Ureter (tissue), 1 donor: ENCODE measurements around the gene METTL26. TPM values are rescaled to one million over a fixed set of nuclear protein-coding genes. Genes with fewer than 3 reads are reported as not detected.

ENCODE experiments used
- DNase-seq: peaks from one replicate; pipeline ENCODE4 v3.0.0-alpha.2; 2020; ENCODE audit warnings: low spot score
- total RNA-seq: library from RNA; stranded (reverse); gene quantifications from one replicate; pipeline ENCODE4 v1.2.4, GENCODE V29; 2023
- donor health status: DM: yes; HTN: yes; CAD: no.

The METTL26 gene
- total RNA-seq, 1 donor from 2014 or later, result 48.3 TPM

- no peak for DNase-seq
Observed at GRCh38 chr16:658679-659571, 22.8 kb upstream of the METTL26 start.

GRCh38 chr16:657487-657886, 21.4 kb upstream of the METTL26 start:
- DNase-seq, result no peak

- DNase-seq, result no peak
Observed at GRCh38 chr16:654034-654433, 17.9 kb upstream of the METTL26 start.

GRCh38 chr16:652454-653305, 16.6 kb upstream of the METTL26 start:
- no peak for DNase-seq

GRCh38 chr16:651844-652243, 15.7 kb upstream of the METTL26 start:
- no peak for DNase-seq

- no peak for DNase-seq
Observed at GRCh38 chr16:649631-650030, 13.5 kb upstream of the METTL26 start.

GRCh38 chr16:648781-649589, 12.9 kb upstream of the METTL26 start, which contains the start of gene WDR90:
Gene WDR90 (plus strand): TSS chr16:649365. CDS start chr16:649417, 52 bp downstream.
- peak; percentile 95 for DNase-seq

GRCh38 chr16:648071-648780, 12.1 kb upstream of the METTL26 start:
- no peak for DNase-seq

- no peak for DNase-seq
Observed at GRCh38 chr16:647173-647902, 11.2 kb upstream of the METTL26 start.

- no peak for DNase-seq
Observed at GRCh38 chr16:646679-647172, 10.6 kb upstream of the METTL26 start.

- DNase-seq, result no peak
Observed at GRCh38 chr16:645852-646678, 10.0 kb upstream of the METTL26 start.

- DNase-seq, result no peak
Observed at GRCh38 chr16:644556-644955, 8.5 kb upstream of the METTL26 start.

- no peak for DNase-seq
Observed at GRCh38 chr16:643050-643368, 6.9 kb upstream of the METTL26 start.

GRCh38 chr16:642189-643049, 6.3 kb upstream of the METTL26 start:
- no peak for DNase-seq

- peak; percentile 84 for DNase-seq
Observed at GRCh38 chr16:641326-642188, 5.5 kb upstream of the METTL26 start, which contains the start of gene MCRIP2. Gene MCRIP2 (plus strand): TSS chr16:641828. CDS start chr16:641992, 164 bp downstream.

GRCh38 chr16:640614-641013, 4.5 kb upstream of the METTL26 start:
- DNase-seq, result no peak

GRCh38 chr16:638836-639235, 2.7 kb upstream of the METTL26 start:
- no peak for DNase-seq
